GM19452 (cell line): ENCODE measurements around the gene ATXN2.
"Not testable (repeated sequence)": the region's sequence is repeated elsewhere in the genome, so short reads cannot be mapped to it uniquely, and the experiment has no call there.

Experiments used
- ATAC-seq: cut with Tn5 transposase; IDR thresholded peaks from one replicate; pipeline ENCODE4 v1.9.1; 2021; ENCODE audit not compliant: unreplicated experiment

ATXN2 gene

DNA sequence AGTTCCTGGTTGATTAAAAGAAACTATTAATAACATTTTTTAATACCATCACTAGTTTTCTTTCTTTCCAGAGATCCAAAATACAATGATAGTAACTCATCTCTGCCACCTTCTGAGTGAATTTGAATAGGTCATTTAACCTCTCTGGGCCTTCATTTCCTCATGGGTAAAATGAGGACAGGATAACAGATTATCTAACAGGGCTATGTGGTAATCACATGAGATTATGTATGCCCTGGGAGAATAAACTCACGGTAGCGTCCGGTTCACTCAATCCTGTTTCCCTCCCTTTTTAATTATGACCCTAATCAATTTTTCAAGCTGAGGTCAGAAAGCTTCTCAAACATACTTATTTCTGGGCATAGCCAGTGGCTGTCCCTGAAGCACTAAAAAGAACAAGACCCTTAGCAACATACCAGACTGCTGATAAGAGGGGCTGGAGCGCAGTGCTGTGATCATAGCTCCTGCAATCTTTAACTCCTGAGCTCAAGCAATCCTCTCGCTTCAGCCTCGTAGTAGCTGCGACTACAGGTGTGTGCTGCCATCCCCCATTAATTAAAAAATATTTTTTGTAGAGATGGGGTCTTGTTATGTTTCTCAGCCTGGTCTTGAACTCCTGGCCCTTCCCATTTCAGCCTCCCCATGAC lies 24.2 kb downstream of the ATXN2 start:
- no peak for ATAC-seq

DNA sequence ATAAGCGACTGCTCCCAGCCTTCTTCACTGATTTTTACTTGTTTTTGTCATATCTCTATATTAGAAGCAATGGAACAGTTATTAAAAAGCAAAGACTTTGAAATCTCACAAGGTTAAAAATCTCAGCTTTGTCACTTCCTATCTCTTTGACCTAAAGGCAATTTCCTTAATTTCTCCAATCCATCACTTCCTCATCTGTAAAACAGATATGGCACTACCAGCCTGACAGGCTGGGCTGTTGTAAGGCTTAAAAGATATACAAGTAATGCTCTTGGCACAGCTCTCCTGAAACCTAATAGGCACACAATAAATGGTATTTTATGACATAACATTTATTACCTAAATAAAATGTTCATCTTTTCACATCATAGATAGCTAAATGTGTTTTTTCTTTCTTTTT lies 25.6 kb downstream of the ATXN2 start:
- ATAC-seq = no peak

- no peak for ATAC-seq
Observed at GRCh38 chr12:111570084-111570961, 28.8 kb downstream of the ATXN2 start.

DNA sequence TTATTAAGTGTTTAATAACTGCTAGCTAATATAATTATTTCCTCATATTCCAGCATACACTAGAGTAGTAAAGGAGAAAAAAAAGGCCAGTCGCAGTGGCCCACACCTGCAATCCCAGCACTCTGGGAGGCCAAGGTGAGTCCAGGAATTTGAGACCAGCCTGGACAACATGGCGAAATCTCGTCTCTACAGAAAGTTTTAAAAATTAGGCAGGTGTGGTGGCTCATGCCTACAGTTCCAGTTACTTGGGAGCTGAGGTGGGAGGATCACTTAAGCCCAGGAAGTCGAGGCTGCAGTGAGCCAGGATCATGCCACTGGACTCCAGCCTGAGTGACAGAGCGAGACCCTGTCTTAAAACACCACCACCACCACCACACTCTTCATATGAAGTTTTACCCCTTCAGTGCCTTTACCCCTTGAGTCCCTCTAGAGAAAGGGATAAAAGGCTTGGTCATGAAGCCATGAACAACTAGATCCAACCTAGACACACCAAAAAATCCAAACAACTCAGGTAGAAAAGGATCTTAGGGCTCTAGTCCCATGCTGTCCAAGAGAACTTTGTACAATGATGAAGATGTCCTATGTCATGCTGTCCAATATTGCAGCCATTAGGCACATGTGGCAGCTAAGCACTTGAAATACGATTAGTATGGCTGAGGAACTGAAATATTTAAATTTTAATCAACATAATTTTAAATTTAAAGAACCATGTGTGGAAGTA lies 29.6 kb downstream of the ATXN2 start:
- no peak for ATAC-seq

DNA sequence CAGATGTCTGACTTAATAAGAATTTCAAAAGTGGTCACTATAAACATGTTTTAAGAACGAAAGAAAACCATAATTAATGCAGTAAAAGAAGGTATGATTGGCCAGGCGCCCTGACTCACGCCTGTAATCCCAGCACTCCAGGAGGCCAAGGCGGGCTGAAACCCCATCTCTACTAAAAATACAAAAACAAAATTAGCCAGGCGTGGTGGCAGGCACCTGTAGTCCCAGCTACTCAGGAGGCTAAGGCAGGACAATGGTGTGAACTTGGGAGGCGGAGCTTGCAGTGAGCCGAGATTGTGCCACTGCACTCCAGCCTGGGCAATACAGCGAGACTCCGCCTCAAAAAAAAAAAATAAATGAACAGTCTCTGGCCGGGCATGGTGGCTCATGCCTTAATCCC lies 38.3 kb downstream of the ATXN2 start:
- not testable (repeated sequence) for ATAC-seq

DNA sequence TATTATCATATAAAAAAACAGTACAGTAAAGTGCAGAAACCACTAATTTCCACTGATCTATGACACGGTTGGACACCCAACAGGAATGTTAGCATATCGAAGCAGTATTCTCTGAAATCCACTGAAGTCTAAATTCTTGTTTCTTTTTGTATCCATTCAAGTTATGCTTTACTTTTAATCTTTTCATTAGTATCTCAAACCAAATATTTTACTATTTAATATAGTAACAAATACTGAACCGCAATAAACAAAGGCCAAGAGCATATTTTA lies 41.1 kb downstream of the ATXN2 start:
- ATAC-seq = no peak

DNA sequence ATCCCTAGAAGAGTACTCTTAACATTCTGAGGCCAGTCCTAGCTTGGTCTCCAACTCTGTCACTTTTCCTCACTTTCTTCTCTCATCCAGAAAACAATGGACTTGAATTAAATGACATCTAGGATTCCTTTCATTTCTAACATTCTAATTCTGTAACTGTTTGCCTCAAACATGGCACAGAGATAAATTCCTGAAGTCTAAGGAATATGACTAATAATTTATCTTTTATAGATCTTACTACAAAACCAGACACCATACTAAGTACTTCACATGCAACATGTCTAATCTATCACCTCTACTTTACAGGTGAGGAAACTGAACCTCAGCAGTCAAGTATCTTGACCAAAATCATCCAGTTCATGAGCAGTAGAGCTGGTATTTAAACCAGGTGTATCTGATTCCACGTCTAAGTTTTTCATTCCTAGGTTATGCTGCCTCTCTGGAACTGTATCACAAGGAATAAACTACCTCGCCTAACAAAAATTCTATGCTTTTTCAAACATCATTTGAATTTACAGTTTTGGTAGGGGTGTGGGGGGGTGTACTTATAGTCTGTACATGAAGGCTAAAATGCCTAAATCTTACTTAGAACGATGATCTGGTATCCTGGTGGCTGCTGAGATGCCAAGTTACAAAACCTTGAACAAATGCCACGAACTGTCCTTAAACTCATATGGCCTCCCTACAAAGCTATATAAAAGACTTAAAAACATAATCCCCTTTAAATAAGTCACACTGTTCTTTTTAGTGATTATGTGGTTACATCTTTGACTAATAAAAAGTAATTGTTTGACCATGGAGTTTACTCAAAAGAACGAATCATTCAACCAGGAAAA lies 41.6 kb downstream of the ATXN2 start:
- no peak for ATAC-seq

DNA sequence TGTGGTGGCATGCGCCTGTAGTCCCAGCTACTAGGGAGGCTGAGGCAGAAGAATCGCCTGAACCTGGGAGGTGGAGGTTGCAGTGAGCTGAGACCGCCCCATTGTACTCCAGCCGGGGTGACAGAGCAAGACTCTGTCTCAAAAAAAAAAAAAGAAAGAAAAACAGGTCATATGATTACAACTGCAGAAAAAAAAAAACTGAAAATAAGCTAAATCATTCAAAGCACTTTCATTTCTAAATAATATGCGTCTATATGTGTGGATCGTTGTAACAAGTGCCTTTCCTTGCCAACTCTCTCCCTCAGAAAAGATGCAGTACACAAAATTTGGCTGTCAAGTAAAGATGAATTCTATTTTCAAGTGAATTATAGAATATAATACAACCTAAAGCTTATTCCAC lies 42.4 kb downstream of the ATXN2 start:
- no peak for ATAC-seq

GRCh38 chr12:111555313-111555712 lies 43.8 kb downstream of the ATXN2 start:
- not testable (repeated sequence) for ATAC-seq

DNA sequence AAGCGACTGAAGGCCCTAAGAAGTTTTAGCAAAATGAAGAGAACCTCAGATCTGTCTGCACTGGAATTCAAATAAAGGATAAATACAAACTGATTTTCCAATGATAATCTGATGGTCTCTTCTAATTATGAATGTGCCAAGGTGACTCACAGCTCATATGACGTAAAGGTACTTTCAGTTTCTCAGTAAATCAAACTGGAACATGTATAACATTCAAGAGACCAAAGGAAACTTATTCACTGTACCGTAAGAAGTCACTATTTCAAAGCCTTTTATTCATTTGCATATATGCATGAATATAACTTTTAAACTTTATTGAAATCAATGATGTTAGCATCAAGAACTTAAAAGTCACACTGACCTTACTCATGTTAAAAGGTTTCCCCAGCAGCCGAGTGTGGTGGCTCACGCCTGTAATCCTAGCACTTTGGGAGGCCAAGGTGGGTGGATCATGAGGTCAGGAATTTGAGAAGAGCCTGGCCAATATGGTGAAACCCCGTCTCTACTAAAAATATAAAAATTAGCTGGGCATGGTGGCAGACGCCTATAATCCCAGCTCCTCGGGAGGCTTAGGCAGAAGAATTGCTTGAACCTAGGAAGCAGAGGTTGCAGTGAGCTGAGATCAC lies 52.2 kb downstream of the ATXN2 start:
- ATAC-seq = no peak

- ATAC-seq = no peak
Observed at GRCh38 chr12:111546171-111546570, 52.9 kb downstream of the ATXN2 start.

GRCh38 chr12:111544032-111544431 lies 55.1 kb downstream of the ATXN2 start:
- no peak for ATAC-seq

DNA sequence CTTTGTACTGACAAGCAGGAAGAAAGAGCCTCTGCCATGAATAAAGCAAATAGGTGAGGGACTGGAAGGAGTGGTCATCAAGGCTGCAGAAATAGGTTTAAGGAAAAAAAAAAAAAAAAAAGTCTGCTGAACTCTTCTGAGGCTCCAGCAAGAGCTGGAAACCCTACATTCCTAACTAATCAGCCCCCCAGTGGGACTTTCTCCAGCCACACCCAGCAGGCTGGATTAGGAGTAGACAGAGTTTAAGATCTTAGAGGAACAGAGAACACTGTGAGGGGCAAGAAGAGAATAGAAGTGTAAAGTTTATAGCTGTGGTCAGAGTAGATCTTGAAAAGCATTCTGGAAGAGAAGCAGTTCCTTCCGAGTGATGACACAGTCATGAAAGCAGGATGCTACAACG lies 66.4 kb downstream of the ATXN2 start:
- no peak for ATAC-seq

GRCh38 chr12:111529424-111530368 lies 69.4 kb downstream of the ATXN2 start:
- no peak for ATAC-seq

- ATAC-seq = no peak
Observed at GRCh38 chr12:111523587-111524167, 75.4 kb downstream of the ATXN2 start.

DNA sequence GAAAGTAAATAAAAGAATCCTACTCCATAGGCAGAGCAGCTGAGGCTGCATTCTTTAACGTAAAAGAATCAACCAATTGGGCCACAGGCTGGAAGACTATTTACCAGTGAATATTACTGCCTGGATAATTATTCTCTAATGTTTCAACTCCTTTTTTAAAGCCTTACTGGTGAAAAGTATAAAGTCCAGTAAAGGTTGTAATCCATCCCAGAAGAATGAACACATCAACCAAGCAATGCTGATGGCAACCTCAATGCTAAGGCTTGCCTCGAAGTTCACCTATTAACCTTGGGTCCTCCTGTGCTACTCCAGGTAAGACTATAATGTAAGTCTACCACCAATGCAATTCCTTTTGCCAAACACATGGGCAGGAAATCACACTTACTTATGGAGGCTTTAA lies 77.3 kb downstream of the ATXN2 start:
- ATAC-seq = no peak

DNA sequence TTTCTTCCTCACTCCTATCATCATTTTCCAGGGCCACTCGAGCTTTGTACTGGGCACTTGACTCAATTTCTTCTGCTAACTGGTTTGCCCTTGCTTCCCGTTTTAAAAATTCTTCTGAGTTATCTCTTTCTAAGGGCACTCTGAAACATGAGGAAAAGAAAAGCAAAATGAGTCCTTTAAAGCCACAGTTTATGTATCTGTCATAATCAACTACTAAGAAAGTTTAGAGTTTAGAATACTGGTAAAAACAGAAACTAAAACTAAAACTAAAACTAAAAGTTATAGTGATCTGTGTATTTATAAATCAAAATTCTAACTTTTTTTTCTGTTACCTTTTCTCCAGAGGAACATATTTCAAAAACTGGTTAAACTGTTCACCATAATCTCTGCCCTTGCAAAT lies 79.2 kb downstream of the ATXN2 start:
- no peak for ATAC-seq

DNA sequence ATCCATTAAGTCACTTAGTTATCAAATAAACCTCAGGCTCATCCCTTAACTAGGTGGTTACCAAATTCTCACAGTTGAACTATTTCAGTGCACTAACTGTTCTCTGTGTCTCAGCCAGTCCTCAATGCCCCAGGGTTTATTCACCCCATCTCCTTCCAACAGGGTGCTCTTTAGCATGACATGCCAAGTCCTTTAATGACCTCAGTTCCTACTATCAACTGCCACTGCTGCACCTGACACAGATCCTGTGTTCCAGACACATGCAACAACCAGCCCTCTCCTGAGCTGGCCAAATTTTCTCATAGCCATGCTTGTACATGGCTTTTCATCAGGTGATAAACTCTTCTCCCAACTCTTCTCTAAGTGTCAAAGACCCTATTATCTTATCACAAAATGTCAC lies 80.0 kb downstream of the ATXN2 start:
- ATAC-seq = no peak

- ATAC-seq = not testable (repeated sequence)
Observed at GRCh38 chr12:111507719-111508118, 91.4 kb downstream of the ATXN2 start.
